Measurements from ENCODE around the gene UNK.
"Not testable (repeated sequence)": the region's sequence is repeated elsewhere in the genome, so short reads cannot be mapped to it uniquely, and the experiment has no call there.

UNK gene

DNA sequence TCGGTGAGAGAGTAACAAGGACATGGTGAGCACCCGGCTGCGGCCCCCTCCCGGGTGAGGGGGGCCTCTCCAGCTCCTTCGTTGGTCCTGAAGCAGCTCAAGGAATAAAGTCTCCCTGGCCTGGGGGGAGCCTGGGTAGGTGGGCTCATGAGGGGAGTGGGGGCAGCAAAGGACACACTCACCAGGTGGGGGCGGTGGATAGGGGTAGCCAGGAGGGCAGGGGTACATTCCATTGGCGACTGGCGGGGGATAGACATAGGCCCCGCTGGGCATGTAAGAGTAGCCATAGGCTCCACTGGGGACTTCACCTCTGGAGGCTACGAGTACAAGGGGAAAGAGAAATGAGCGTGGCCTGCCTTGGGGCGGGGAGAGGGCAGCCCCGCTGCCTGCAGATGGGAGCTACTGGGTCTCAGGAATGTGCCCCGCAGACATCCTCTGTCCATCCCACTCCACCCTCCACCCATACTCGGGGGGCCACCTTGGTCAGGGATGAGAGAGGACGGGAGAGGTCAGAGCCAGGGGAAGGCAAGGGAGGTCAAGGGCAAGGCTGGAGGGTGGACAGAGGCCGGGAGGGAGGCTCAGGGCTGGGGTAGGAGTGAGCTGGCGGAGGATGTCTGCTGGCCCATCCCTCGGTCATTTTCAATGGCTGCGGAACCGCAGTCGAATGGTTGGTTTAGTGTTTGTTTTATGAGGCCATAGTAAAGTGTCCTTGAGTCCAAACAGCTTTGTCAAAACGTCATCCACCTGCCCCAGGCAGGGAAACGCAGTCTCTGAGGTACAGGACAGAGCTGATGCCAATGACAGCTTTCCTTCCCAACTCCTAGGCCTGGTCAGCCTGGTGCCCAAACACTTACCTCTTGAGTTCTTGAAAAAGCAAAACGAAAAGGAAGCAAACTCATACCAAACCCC, 63.3 kb downstream of the UNK start:
- no peak for DNase-seq (ENCODE audit: low read depth in 1 of 2, low spot score in 1 of 2)

DNA sequence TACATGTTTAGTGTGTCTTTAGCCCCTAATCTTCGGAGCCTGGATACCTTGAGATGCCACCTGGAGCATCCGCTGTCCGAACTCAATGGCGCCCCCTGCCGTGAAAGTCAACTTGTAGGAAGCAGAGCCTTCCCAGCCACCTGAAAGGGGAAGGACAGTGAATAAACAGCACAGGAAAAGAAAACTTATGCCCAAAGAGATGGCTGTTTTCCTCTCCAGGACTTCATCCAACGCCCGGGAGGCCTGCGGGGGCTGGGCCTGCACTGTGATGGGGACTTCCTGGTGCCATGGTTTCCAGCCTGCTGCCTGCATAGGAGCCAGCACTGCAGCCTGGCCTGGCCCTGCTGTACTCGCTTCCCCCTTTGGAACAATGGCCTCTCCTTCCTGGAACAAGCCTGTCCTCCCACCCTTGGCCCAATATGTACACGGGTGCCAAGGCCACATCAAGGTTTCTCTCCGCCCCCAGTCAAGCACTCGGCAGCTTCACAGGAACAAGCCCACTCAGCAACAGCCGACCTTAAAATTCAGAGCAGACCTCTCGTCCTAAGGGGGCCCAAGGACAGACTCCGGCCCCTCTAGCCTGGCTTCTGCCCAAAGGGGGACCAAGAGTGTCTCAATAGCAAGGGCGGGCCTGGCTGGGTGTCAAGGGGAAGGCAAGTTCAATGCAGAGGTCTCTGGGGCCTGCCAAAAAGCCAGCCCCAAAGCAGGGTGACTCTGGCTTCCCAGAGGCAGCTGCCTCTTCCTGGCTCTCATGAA, 64.1 kb downstream of the UNK start:
- peak; percentile 69 to 82 for DNase-seq (ENCODE audit: low read depth in 1 of 2, low spot score in 1 of 2)

DNA sequence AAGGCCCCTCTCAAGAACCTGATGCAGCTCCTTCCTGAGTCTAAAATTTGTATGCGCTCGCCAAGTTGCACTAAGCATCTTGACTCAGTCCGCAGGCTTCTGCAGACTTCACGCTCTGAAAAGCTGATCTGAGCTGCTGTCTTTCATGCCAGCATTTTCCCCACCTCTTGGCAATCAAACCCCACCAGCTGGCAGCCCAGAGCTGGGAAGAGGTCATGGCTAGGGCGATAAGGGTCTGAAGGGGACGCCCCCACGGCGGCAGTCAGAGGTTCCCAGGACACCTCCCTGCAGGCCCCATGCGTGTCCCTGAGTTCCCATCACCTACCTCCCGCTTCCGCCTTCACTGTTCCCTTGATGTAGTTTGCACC, 64.7 kb downstream of the UNK start:
- DNase-seq (ENCODE audit: low read depth in 1 of 2, low spot score in 1 of 2) = no peak

DNA sequence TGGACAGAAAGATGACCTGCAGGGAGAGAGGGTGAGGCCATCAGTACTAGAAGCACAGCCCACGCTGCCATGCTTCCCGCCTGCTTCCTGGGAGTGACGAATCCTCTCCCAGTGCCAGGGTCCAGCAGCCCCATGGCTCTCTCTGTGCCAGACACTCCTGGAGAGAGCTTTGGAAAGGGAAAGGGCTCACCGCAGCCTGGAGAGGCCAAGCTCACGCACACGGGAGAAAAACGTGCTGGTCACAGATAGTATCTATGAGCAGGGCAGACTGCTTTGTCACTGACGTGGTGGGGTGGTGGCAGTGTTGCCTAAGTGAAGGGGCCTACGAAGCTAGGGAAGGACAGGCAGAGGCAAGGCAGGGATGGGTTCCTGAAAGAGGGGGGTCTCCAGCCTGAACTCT, 65.1 kb downstream of the UNK start:
- no peak for DNase-seq (ENCODE audit: low read depth in 1 of 2, low spot score in 1 of 2)

DNA sequence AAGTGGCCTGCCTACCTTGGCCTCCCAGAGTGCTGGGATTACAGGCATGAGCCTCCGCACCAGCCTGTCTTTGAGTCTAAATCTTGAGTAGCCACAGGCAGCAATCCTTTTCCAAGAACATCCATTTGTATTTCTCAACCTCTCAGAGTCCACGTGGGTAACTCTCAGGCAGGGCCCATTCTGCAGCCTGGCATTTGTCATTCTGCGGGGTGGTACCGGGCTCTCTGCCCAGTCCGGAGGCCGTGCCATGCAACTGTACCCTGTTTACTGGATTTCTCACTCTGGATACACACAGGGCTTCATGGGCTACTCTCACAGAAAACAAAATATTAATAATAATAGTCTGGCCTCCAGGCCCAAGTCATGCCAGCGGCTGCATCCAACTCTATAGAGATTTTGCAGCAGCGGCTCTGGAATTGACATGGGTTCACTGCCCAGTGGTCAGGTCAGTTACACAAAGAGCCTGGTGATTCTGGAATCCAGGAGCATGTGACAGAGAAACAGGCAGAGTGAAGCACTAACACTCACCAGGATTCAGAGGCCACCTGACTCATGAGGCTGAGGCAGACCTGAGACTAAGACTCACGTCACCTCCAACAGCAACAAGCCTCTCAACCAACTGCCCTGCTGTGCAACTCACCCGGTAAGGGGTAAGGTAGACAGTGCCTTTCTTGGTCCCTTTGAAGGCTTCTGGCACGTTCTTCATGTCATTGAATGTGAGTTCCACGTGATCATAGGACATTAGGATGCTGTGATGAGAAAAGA, 66.5 kb downstream of the UNK start:
- DNase-seq (ENCODE audit: low read depth in 1 of 2, low spot score in 1 of 2) = no peak

DNA sequence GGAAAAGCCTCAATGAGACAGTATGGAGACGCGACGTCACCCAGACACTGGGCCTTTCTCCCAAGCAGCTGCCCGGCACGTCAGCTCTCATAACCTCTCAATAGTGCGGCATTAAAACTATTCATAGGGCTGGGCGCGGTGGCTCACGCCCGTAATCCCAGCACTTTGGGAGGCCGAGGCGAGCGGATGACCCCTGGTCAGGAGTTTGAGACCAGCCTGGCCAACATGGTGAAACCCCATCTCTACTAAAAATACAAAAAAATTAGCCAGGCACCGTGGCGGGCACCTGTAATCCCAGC, 67.0 kb downstream of the UNK start:
- not testable (repeated sequence) for DNase-seq (ENCODE audit: low read depth in 1 of 2, low spot score in 1 of 2)

DNA sequence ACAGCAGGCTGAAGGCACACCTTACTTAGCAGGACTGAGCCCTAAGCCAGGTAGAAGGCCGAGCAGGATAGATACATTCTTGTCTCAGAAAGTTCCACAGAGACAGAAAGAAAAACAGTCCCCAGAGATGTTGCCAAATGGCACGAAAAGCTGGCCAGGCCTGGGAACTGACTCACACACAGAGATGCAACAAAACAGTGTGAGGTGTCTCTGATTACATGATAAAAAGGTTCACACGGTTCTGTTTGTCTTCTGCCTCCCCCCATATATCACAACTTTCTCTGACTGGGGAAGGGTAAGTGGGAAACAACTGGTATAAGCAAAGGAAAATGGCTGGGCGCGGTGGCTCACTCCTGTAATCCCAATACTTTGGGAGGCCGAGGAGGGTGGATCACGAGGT, 68.8 kb downstream of the UNK start:
- DNase-seq (ENCODE audit: low read depth in 1 of 2, low spot score in 1 of 2) = no peak

DNA sequence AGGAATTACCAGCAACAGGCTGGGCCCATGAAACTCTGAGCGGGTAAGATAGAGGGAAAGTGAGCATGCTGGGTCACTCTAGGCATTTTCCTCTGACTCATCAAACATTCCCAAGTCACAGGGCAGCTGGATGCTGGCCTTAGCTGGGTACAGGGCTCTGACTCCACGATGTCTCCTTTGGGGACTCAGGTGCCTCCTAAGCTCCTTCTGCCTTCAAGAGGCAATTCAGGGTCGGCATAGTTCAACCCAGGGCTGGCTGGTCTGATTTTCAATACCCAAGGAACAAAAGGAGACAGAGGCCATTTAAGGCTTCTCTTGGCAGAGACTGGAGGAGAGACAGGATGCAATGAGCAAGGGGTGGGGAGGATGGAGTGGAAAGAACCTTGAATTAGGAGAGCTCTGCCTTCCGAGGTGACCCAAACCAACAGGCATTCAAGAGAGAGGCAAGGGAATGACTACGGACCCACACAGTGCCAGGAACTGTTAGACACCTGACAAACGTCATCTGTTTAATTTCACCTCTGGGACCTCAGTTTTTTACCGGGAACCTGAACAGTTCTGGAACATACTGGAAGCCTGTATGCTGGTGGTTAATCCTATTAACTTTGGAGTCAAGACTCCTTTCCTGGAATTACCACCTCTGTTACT, 69.6 kb downstream of the UNK start:
- DNase-seq (ENCODE audit: low read depth in 1 of 2, low spot score in 1 of 2) = no peak

DNA sequence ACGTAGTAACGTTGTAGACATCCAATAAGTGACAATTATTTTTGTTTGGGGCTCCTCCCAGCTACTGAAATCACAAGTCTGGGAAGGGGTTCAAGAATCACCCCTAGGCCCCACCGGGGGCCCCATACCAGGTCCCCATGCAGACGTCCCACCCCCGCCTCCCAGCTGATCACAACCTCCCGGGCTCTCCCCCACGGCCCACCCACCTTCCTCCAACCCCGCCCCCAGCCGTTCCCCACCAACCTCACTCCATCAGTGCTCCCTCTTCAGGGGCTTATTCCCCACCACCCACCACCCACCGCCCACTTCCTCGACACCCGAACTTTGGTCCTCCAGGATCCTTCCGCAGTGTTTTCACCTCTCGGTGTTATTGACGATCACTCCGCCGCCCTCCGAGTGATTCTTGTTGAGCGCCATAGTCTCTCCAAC, 70.3 kb downstream of the UNK start:
- DNase-seq (ENCODE audit: low read depth in 1 of 2, low spot score in 1 of 2) = no peak

DNA sequence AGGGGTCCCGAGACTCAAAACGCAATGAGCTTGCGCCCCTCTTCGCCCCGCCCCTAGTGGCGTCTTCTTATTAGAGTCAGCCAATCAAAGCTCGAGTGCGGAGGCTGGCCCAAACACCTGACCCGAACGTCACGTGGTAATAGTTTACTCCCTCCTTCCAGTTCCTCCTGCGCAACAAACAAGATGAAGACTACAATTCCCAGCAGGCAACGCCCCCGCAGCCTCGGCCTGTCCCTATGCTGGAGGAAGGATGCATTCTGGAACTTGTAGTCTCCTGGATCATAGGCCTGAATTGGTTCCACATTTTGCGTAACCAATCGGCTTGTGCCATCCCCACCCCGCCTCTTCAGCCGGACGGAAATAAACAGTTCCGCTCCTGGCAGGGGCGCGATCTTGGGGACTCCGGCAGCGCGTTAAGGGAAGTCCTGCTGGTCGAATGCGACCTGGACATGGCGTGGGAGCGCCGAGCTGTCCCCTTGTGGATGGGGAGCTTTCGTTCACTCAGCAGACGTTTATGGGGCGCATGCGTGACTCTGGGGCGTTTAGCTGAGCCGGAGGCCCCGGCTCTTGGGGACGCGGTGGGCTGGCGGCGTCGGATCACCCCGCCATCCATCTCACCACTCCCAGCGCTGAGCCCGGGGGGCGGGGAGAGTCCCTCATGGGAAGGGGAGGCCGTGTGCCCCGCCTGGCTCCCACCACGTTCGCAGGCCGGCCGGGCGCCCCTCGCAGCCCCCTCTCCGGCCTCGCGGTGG, 70.9 kb downstream of the UNK start, which contains the start of gene WBP2:
WBP2 (minus strand) TSS at position 26 of the 752 bp plus-strand sequence. CDS start 38 bp downstream, outside the sequence.
- peak; percentile 92 to 93 for DNase-seq (ENCODE audit: low read depth in 1 of 2, low spot score in 1 of 2)

DNA sequence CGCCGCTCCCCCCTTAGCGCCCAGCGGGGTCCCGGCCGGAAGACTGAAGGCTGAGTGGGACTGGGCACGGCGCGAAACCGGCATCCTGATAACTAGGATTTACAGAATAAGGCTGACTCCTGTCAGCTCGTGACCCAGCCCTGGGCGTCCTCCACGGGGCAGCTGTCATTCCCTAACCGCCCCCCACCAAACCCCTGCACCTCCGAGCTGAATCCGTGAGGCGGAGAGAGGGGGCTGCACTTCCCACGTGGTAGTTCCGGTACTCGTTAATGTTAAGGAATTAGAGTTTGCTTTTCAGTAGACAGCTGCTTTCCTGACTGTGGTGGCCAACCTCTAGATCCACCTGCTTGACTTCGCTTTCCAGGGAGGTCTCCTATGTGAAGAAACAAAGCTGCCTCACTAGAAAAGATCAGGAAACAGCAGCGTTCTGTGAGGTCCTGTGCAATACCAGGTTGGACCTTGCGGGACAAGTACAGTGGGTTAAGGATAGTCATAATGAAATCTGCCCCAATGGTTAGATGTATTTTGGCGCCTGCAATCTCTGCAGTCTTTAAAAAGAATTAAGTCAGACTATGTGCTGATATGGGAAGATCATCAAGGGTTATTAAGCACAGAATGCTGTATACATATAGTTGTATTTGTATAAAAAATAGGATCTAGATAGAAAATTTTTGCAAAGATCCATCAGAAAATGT, 71.6 kb downstream of the UNK start:
- DNase-seq (ENCODE audit: low read depth in 1 of 2, low spot score in 1 of 2) = no peak

DNA sequence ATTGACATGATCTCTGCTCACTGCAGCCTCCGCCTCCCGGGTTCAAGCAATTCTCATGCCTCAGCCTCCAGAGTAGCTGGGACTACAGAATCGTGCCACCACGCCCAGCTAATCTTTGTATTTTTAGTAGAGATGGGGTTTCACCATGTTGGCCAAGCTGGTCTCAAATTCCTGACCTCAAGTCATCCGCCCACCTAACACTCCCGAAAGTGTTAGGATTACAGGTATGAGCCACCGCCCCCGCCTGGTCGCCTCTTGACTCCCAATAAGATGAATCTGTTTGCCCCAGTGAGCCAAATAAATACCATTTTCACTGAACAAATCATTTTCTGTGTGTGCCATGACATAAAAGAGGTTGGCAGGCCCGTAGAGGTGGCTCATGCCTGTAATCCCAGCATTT, 74.8 kb downstream of the UNK start:
- not testable (repeated sequence) for DNase-seq (ENCODE audit: low read depth in 1 of 2, low spot score in 1 of 2)

DNA sequence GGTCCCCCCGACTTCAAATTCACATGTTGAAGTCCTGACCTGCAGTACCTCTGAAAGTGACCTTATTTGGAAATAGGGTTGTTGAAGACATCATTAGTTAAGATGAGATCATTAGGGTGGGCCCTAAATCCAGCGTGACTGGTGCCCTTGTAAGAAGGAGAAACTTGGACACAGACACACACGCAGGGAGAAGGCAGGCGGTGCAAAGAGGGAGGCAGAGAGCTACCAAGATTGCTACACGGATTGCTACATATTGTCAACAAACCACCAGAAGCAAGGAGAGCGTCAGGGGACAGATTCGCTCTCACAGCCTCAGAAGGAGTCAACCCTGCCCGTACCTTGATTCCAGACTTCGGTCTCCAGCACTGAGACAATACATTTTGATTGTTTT, 77.3 kb downstream of the UNK start:
- no peak for DNase-seq (ENCODE audit: low read depth in 1 of 2, low spot score in 1 of 2)

DNA sequence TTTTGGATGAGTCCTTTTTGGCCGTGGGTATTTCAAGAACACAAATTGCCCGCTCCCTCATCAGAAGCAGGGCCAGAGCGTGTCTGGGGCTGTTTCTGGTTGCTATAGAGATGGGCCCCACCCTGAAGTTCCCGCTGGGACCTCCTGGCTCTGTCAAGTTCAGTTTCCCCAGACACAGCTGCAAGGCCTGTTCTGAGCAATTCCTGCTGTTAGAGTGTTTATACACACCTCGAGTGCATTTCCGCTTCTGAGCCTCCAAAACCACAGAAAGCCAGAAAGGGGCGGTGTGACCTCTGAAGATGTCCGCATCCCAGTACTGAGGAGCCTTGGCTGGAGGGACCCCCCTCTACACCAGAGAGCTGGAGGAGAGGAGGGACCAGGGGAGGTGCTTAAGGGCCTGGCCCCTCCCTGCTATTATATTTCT, 79.9 kb downstream of the UNK start:
- no peak for DNase-seq (ENCODE audit: low read depth in 1 of 2, low spot score in 1 of 2)

DNA sequence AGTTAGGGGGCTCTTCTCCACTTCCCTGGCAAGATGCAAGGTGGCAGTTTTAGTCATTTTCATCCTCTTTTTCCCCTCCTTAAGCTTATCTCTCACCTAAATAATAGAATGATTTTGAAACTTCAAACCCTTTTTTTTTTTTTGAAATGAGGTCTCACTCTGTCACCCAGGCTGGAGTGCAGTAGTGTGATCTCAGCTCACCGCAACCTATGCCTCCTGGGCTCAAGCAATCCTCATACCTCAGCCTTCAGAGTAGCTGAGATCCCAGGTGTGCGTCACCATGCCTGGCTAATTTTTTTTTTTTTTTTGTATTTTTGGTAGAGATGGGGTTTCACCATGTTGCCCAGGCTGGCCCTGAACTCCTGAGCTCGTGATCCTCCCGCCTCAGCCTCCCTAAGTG, 80.3 kb downstream of the UNK start:
- DNase-seq (ENCODE audit: low read depth in 1 of 2, low spot score in 1 of 2) = not testable (repeated sequence)

DNA sequence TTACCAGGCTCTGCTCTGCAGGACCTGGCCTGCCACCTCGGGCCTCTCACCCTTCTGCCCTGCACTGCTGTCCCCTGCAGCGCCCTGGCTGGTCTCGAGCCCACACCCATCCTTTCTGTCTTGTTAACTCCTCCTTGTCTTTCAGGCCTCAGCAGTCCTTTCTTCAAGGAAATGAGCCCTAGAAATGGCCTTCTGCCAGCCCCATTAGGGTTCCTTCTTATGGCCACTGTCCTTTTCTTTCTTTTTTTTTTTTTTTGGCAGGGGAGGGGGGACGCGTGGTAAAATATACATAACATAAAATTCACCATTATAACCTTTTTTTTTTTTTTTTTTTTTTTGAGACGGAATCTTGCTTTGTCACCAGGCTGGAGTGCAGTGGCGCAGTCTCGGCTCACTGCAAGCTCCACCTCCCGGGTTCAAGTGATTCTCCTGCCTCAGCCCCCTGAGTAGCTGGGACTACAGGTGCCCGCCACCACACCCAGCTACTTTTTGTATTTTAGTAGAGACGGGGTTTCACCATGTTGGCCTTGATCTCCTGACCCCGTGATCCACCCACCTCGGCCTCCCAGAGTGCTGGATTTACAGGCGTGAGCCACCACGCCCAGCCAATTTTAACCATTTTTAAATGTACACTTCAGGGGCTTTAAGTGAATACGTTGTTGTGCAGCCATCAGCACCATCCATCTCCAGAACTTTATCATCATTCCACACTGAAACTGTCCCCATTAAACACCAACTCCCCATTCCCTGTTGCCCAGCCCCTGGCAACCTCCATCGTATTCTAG, 81.0 kb downstream of the UNK start:
- DNase-seq (ENCODE audit: low read depth in 1 of 2, low spot score in 1 of 2) = not testable (repeated sequence)

DNA sequence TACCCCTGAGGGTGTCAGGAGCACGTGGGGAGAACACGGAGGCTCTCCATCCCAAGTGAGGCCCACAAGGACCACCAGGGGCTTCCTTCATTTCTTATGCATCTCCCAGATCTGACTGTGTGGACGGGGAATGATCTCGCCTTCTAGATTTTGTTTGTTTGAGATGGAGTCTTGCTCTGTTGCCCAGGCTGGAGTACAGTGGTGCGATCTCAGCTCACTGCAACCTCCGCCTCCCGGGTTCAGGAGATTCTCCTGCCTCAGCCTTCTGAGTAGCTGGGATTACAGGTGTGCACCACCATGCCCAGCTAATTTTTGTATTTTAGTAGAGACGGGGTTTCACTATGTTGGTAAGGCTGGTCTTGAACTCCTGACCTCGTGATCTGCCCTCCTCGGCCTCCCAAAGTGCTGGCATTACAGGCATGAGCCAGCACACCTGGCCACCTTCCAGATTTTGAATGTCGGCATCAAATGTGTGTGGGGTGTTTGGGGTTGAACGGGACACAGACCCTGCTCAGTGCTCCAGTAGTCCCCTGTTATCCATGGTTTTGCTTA, 84.2 kb downstream of the UNK start:
- DNase-seq (ENCODE audit: low read depth in 1 of 2, low spot score in 1 of 2) = not testable (repeated sequence)

DNA sequence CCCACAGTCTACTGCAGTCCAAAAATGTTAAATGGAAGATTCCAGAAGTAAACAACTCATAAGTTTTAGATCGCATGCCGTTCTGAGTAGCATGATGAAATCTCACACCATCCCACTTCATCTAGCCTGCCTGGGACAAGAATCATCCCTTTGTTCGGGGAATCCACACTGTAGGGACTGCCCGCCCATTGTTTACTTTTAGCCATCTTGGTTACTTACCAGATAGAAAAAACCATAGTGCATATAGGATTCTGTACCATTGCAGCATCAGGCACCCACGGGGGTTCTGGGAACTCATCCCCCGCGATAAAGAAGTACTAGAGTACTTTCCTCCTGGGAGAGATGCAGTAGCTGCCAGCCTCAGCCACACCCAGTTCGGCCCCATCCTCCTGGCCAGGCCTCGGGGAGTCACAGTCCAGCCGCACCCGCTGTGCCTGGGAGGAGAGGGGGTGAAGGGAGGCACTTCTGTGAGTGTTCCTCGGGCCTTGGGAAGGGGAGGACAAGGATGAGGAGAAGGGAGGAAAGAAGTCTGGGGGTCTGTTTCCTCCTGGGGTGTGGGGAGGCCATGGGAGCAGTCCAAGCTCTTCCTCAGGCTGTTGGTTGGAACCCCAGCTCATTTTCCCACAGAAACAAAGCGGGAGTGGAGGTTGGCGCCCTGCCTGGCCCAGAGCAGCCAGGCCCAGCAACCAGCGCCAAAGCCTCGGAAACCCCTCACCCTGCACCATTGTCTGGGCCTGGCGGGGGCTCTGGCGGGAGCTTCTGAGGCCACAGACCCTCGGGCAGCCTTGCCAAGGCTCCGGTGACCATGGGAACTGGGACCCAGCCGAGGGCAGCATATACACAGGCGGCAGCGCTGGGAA, 84.9 kb downstream of the UNK start:
- no peak for DNase-seq (ENCODE audit: low read depth in 1 of 2, low spot score in 1 of 2)

Measured in activated T-helper 1 cell treated with anti-CD3 and anti-CD28 coated beads, Interleukin-2, amount 50 U/mL, for 16 hours (primary cell).